NT2/D1 (cell line): Measurements from ENCODE around the gene PDSS1.
"Not testable (repeated sequence)": the region's sequence is repeated elsewhere in the genome, so short reads cannot be mapped to it uniquely, and the experiment has no call there.

ENCODE experiments used
- DNase-seq: peaks from one replicate; pipeline ENCODE4 v3.0.0-alpha.2; 2011; ENCODE audit warnings: low read depth, low spot score
- H3K27me3 ChIP-seq: 2 replicates; pipeline ENCODE4 v1.6.0; 2011; ENCODE audit warnings: mild to moderate bottlenecking; ENCODE audit not compliant: insufficient read length, insufficient read depth
- H3K36me3 ChIP-seq: 2 replicates; pipeline ENCODE4 v1.6.1; 2011; ENCODE audit warnings: mild to moderate bottlenecking, low read length, mixed read lengths; ENCODE audit not compliant: insufficient read depth, insufficient read length
- H3K4me1 ChIP-seq: 2 replicates; pipeline ENCODE4 v1.5.1; 2011; ENCODE audit not compliant: insufficient read depth, insufficient read length
- H3K4me3 ChIP-seq: 2 replicates; pipeline ENCODE4 v1.5.1; 2011; ENCODE audit warnings: low read depth; ENCODE audit not compliant: insufficient read length
- H3K9ac ChIP-seq: 2 replicates; pipeline ENCODE4 v1.6.0; 2011; ENCODE audit warnings: low read depth; ENCODE audit not compliant: insufficient read length
- H3K9me3 ChIP-seq: 2 replicates; pipeline ENCODE4 v1.5.1; 2011; ENCODE audit warnings: mild to moderate bottlenecking, low read length; ENCODE audit not compliant: insufficient read depth
- SUZ12 ChIP-seq: IDR thresholded peaks from 2 replicates; pipeline ENCODE4 v1.6.1; 2011; ENCODE audit not compliant: insufficient read length, insufficient read depth; ENCODE audit errors: extremely low read depth
- YY1 ChIP-seq: IDR thresholded peaks from 2 replicates; pipeline ENCODE4 v1.6.1; 2011; ENCODE audit not compliant: insufficient read length, insufficient read depth
- ZNF274 ChIP-seq: IDR thresholded peaks from 2 replicates; pipeline ENCODE4 v1.6.1; 2011; ENCODE audit warnings: mild to moderate bottlenecking, low read depth, low read length

Gene PDSS1

GRCh38 chr10:26689399-26689798, 8.1 kb upstream of the PDSS1 start:
- no peaks in the 10 kb centered on the region for H3K9me3 ChIP-seq
- no peak for TF ChIP-seq SUZ12
- no peak for TF ChIP-seq YY1
- TF ChIP-seq ZNF274 = no peak
- H3K36me3 ChIP-seq = no peaks in the 10 kb centered on the region
- no peak for DNase-seq
- H3K27me3 ChIP-seq = no peaks in the 10 kb centered on the region
- no peak overlapping the region for H3K4me3 ChIP-seq
- H3K4me1 ChIP-seq = no peaks in the 10 kb centered on the region
- no peak overlapping the region for H3K9ac ChIP-seq

- DNase-seq = no peak
- H3K36me3 ChIP-seq = no peaks in the 10 kb centered on the region
- TF ChIP-seq ZNF274 (no peak), YY1 (no peak), SUZ12 (no peak)
- H3K9me3 ChIP-seq = no peaks in the 10 kb centered on the region
- H3K9ac ChIP-seq = no peak overlapping the region
- no peaks in the 10 kb centered on the region for H3K27me3 ChIP-seq
- H3K4me1 ChIP-seq = no peaks in the 10 kb centered on the region
- H3K4me3 ChIP-seq = no peak overlapping the region
Measured at GRCh38 chr10:26690731-26691475, 6.6 kb upstream of the PDSS1 start.

GRCh38 chr10:26694536-26694935, 3.0 kb upstream of the PDSS1 start:
- H3K27me3 ChIP-seq, H3K9ac ChIP-seq, H3K4me1 ChIP-seq, H3K9me3 ChIP-seq, H3K36me3 ChIP-seq, H3K4me3 ChIP-seq, DNase-seq: not testable (repeated sequence)

- H3K4me1 ChIP-seq = no peaks in the 10 kb centered on the region
- H3K36me3 ChIP-seq = peaks cover 17% of the 10 kb centered on the region
- peaks cover 15% of the 10 kb centered on the region; the same call in 1 of the 2 replicates for H3K9me3 ChIP-seq
- DNase-seq = no peak
- TF ChIP-seq YY1 (no peak), ZNF274 (no peak), SUZ12 (no peak)
- peak overlapping the region; percentile 74 for H3K4me3 ChIP-seq
- peak overlapping the region; percentile 96 for H3K9ac ChIP-seq
- H3K27me3 ChIP-seq = no peaks in the 10 kb centered on the region
Measured at GRCh38 chr10:26696786-26697162, 727 bp upstream of the PDSS1 start.

GRCh38 chr10:26697922-26698608, 564 bp downstream of the PDSS1 start:
- Histone ChIP-seq H3K4me1 (no peaks in the 10 kb centered on the region), H3K4me3 (peak overlapping the region; percentile 74), H3K9me3 (peaks cover 15% of the 10 kb centered on the region; the same call in 1 of the 2 replicates), H3K36me3 (peaks cover 30% of the 10 kb centered on the region), H3K27me3 (no peaks in the 10 kb centered on the region), H3K9ac (peak overlapping the region; percentile 96)
- TF ChIP-seq YY1 = no peak
- TF ChIP-seq ZNF274 = no peak
- no peak for TF ChIP-seq SUZ12
- DNase-seq = peak; percentile 2

GRCh38 chr10:26698909-26699308, 1.4 kb downstream of the PDSS1 start:
- TF ChIP-seq SUZ12 (no peak), YY1 (no peak), ZNF274 (no peak)
- peaks cover 31% of the 10 kb centered on the region for H3K36me3 ChIP-seq
- peak overlapping the region; percentile 74 for H3K4me3 ChIP-seq
- H3K27me3 ChIP-seq = no peaks in the 10 kb centered on the region
- no peak overlapping the region for H3K9ac ChIP-seq
- no peaks in the 10 kb centered on the region for H3K4me1 ChIP-seq
- H3K9me3 ChIP-seq = peaks cover 15% of the 10 kb centered on the region; the same call in 1 of the 2 replicates
- DNase-seq = no peak

GRCh38 chr10:26699631-26700030, 2.1 kb downstream of the PDSS1 start:
- Histone ChIP-seq H3K4me1 (no peaks in the 10 kb centered on the region), H3K4me3 (no peak overlapping the region), H3K9me3 (peaks cover 15% of the 10 kb centered on the region; the same call in 1 of the 2 replicates), H3K27me3 (no peaks in the 10 kb centered on the region), H3K36me3 (peaks cover 38% of the 10 kb centered on the region), H3K9ac (no peak overlapping the region)
- no peak for DNase-seq
- no peak for TF ChIP-seq SUZ12
- no peak for TF ChIP-seq YY1
- no peak for TF ChIP-seq ZNF274
